HG02798 (cell line): ENCODE data around the gene WWOX.

Experiments
- ATAC-seq: cut with Tn5 transposase; IDR thresholded peaks from one replicate; pipeline ENCODE4 v1.9.1; 2021; ENCODE audit warnings: mild to moderate bottlenecking; ENCODE audit not compliant: unreplicated experiment, poor library complexity

The WWOX gene

DNA sequence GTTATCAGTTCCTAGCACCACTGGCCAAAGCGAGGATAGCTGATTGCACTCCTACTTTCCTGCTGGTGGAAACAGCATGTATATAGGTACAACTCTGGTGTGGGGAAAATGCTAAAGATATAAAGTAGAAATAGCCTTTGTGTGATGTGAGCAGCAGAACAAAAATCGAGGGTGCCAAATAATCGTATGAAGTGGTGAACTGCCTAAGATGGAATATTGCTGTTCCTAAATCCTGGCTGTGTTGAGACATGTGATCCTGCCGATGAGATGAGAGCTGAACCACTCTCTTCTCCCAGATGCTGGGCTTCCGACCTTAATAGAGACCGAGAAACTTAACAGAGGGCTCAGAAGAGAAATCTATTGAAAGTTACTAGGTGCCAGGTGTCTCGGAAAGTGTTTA is 117.8 kb downstream of the WWOX start:
- ATAC-seq, result no peak

- no peak for ATAC-seq
Observed at GRCh38 chr16:78218279-78218678, 118.8 kb downstream of the WWOX start.

- ATAC-seq, result no peak
Observed at GRCh38 chr16:78218856-78219651, 119.6 kb downstream of the WWOX start.

- no peak for ATAC-seq
Observed at GRCh38 chr16:78220571-78220970, 121.1 kb downstream of the WWOX start.

DNA sequence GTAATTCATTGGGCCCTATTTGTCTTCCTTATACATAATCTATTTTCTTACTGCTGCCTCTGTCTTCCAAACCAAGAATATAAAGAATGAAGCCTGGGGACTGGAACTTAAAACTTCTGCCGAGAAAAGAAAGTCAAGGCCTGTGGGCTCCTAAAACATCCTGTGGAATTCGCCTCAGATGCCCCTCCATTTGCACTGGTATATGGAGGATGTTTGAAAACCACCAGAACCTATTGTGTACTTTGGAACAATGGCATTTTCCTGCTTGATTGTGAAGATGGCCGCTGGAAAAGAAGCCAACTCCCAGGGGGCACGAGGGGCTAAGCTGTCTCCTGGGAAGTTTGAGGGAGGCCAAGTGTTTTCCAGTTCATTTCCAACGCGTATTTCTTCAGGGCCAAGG is 122.4 kb downstream of the WWOX start:
- no peak for ATAC-seq

GRCh38 chr16:78224342-78224741 is 124.9 kb downstream of the WWOX start:
- no peak for ATAC-seq

GRCh38 chr16:78225919-78226318 is 126.5 kb downstream of the WWOX start:
- ATAC-seq, result no peak

- no peak for ATAC-seq
Observed at GRCh38 chr16:78227855-78228254, 128.4 kb downstream of the WWOX start.

DNA sequence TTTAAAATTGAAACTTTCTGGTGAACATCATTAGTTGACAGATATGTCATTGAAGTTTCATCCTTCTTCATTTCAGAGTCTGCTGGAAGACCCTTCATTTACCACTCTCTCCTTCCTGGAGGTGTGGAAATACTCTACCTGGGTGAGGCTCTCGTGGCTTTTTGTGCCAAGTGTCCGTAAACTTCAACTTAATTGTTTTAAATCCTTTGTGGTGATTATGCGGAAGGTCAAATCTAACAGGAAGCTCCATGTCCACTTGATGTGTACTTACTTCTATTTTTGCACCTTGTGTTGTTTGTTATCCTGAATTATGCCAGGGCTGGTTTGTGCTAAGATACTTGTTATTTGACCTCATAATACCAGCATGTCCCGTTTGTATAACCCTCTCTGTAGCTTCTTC is 129.2 kb downstream of the WWOX start:
- ATAC-seq, result no peak

DNA sequence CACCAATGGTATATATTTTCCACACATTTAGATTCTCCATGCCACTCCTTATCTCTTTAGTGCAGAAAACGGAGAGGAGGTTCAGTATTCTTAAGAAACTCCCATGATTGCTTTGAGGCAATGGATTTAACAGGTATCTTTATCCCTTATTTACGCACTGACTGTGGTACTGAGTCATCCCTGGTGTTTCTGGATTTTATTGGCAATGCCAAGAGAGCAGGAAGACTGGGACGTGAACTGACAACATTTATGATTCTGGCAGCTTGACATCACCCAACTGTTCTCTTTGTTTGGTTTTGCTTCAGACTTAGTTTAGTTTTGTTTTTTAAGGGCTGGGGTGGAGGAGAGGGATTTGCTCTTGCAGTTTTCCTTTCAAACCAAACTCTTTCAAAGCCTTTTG is 131.4 kb downstream of the WWOX start:
- ATAC-seq, result no peak

- peak; percentile 95 for ATAC-seq
Observed at GRCh38 chr16:78235168-78235800, 135.8 kb downstream of the WWOX start.

DNA sequence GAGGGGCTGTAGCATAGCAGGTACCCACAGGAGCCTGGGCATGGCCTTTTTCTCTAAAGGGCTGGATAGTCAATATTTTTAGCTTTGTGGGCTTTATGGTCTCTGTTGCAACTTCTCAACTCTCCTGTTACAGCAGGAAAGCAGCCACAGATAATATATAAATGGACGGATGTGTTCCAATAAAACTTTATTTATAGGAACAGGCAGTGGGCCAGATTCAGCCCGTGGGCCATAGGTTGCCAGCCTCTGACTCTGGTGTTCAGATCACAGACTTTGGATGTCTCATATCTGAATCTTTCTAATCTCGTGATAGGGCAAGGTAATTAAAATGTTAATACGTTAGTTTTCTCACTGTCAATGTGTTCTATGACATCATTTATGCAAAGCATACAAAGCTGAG is 136.4 kb downstream of the WWOX start:
- ATAC-seq, result no peak

DNA sequence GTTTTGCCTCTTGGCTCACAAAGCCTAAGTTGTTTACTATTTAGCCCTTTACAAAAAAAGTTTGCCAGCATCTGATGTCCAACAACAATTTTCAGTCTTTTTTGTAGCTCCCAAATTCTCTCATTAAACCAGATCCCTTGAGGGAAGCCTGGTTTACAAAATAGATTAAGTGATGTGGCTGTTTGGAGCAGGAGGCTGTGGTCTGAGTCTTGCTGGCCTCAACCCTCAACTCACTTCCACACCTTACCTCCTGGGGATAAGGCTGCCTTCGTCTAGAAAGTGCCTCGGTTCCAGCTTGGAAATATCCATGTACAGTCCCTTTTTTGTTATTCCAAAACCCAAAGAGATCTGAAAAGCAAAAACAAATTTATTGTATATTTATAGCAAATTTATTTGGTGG is 138.4 kb downstream of the WWOX start:
- ATAC-seq, result no peak

DNA sequence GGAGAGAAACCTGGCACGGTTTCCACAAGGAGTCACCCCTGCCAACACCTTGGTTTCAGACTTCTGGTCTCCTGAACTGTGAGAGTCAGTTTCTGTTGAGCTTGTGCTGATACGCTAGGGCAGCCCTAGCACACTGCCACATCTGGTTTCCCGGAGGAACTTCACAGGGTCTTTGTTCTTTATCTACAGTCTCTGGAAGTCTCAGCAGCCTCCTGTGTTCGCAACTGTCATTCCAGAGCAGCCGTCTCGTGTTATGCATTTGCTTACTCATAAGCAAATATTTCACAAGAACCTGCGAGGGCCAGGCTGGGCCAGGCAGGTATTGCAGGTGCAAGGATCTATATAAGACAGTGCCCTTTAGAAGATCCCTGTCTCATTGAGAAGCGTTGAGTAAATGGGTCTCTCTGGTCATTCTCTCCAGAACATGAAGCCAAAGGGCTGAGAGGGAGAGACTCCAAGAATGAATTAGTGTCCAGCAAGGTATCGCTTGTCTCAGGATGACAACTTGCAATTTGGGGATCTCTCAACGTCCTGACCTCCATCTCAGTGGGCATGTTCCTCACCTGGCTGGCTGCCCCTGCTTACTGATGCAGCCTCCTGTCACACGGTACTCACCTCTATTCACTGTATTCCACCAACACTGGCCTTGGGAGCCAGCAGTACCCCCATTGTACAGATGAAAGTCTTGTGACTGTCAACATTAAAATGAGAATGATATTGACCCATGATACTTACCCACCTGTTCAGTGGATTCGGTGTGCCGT is 141.2 kb downstream of the WWOX start:
- ATAC-seq, result no peak

- no peak for ATAC-seq
Observed at GRCh38 chr16:78242239-78242630, 142.8 kb downstream of the WWOX start.

DNA sequence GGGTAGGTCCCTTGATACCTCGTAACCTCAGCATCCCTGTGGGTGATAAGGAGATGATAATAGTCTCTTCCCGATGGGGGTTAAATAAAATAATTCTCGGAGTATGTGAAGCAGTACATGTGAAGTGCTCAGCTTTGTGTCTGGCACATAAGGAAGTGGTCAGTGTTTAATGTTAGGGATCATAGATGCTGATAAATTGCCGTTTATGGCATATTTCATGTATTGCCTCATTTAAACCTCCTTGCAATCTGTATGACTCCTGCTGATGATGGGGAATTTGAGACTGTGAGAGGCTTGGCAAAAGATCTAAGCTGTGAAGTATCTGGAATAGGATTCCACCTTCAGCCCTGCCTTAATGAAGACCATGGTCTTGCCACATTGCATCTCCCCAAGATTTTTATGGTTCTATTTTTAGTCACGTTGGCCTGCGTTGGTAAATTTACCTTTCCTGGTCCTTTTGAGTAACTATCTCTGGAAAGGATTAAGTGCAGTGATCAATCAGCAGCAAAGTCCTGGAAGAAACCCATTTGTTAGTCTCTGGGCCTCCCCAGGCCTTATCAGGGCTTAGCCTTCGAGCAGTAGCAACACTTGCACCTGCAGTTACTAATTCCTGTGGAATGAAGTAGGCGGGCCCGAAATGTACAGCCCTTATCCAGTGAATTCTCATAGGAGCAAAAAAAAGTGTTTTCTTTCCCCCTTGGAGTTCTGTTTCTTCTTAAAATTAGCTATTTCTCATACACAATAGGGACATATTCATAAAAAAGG is 144.9 kb downstream of the WWOX start:
- ATAC-seq, result no peak

DNA sequence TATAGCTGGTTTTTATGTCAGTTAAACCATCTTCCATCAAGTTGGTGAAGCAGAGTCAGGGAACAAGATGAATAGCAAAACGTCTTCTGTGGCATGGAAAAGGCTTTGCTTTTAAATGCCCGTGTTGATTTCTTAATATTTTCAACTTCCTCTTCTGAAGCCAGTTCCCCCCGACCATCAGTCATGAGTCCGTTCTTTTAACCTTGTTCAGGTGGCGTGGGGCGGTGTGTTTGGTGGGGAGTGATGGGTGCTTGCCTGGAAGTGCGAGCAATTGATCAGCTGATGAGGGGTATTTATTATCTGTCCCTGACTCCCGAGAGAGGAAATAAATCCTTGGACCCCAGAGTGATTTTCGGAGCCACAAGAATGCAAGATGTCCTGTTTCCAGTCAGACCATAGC is 147.1 kb downstream of the WWOX start:
- no peak for ATAC-seq

DNA sequence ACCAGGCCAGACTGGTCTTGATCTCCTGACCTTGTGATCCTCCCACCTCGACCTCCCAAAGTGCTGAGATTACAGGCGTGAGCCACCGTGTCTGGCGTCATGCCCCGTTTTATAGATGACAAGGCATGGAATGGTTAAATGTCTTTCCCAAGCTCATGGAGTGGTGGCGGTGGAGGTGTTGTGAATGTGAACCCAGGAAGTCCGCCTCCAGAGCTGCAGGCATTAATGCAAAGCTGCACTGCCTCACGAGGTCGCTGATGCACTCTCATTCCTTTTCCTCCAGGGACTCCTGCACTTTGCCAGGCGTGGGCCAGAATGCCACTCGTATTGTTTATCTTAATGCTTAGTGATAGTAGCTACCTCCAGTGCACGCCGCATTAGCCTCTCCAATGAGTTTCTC is 149.6 kb downstream of the WWOX start:
- no peak for ATAC-seq

DNA sequence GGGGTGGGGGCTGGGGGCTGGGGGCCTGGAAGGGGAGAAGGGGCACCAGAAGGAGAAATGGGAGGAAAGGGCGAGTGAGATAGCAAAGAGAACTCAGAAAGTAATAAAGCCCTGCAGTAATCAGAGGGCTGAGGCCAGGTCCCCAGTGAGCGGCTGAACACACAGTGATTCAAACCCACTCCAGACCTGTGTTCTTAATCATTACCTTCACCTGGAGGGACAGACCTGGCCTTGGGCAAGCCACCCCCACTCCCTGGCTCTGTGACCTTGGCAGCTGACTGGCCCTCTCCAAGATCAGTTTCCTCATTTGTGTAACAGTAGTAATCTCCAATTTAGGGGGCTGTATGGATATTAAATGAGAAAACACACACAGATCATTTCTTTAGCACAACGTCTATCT is 150.4 kb downstream of the WWOX start:
- ATAC-seq, result no peak

DNA sequence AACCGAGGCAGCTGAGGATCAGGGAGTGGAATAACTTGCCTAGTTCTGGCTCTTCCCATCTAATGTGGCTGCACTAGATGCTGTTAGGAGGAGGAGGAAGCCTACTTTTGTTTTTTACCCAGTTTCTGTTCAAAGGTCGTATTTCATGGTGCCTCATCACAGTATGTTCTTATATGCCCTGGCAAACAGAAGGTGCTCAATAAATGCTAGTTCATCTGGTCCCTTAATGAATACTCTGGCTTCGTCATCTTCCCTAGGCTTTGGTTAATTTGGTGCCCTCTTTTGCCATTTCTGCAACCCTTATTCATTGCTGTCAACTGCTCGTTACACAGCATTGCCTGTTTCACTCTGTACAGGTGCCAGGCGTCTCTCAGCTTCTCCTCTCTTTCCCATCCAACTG is 151.7 kb downstream of the WWOX start:
- no peak for ATAC-seq

GRCh38 chr16:78252757-78253156 is 153.3 kb downstream of the WWOX start:
- no peak for ATAC-seq
